IPS-18c (cell line): ENCODE results near the gene RBM19.

Experiments used
- H3K4me3 ChIP-seq: 2 replicates; pipeline ENCODE4 v1.7.0; 2013; ENCODE audit warnings: low read depth, mild to moderate bottlenecking, low read length, moderate library complexity; ENCODE audit not compliant: insufficient read depth
- H3K9me3 ChIP-seq: one replicate; pipeline ENCODE4 v1.6.1; 2013; ENCODE audit warnings: mild to moderate bottlenecking, low read length, moderate library complexity; ENCODE audit not compliant: control insufficient read depth, insufficient read depth

The RBM19 gene

GRCh38 chr12:113940357-113941207 is 25.5 kb downstream of the RBM19 start:
- H3K9me3 ChIP-seq, result no peaks in the 10 kb centered on the region
- H3K4me3 ChIP-seq, result no peak overlapping the region

- H3K9me3 ChIP-seq, result no peaks in the 10 kb centered on the region
Measured at GRCh38 chr12:113939867-113940266, 26.3 kb downstream of the RBM19 start.

GRCh38 chr12:113938471-113938870 is 27.7 kb downstream of the RBM19 start:
- no peak overlapping the region for H3K4me3 ChIP-seq
- H3K9me3 ChIP-seq, result no peaks in the 10 kb centered on the region

More at GRCh38 chr12:113939867-113940266, 26.3 kb downstream of the RBM19 start:
- no peak overlapping the region for H3K4me3 ChIP-seq

- H3K9me3 ChIP-seq, result no peaks in the 10 kb centered on the region
- H3K4me3 ChIP-seq, result no peak overlapping the region
Measured at GRCh38 chr12:113936460-113936859, 29.7 kb downstream of the RBM19 start.

GRCh38 chr12:113935459-113935858 is 30.7 kb downstream of the RBM19 start:
- no peaks in the 10 kb centered on the region for H3K9me3 ChIP-seq
- H3K4me3 ChIP-seq, result no peak overlapping the region

GRCh38 chr12:113934946-113935345 is 31.2 kb downstream of the RBM19 start:
- Histone ChIP-seq H3K4me3 (no peak overlapping the region), H3K9me3 (no peaks in the 10 kb centered on the region)

- Histone ChIP-seq H3K9me3 (no peaks in the 10 kb centered on the region), H3K4me3 (no peak overlapping the region)
Measured at GRCh38 chr12:113934060-113934814, 31.9 kb downstream of the RBM19 start.

- Histone ChIP-seq H3K9me3 (no peaks in the 10 kb centered on the region), H3K4me3 (no peak overlapping the region)
Measured at GRCh38 chr12:113933201-113933786, 32.8 kb downstream of the RBM19 start.

- Histone ChIP-seq H3K4me3 (no peak overlapping the region), H3K9me3 (no peaks in the 10 kb centered on the region)
Measured at GRCh38 chr12:113932381-113933196, 33.5 kb downstream of the RBM19 start.

GRCh38 chr12:113931517-113931916 is 34.6 kb downstream of the RBM19 start:
- no peak overlapping the region for H3K4me3 ChIP-seq
- H3K9me3 ChIP-seq, result no peaks in the 10 kb centered on the region

- no peak overlapping the region for H3K4me3 ChIP-seq
- no peaks in the 10 kb centered on the region for H3K9me3 ChIP-seq
Measured at GRCh38 chr12:113930249-113930648, 35.9 kb downstream of the RBM19 start.

- no peaks in the 10 kb centered on the region for H3K9me3 ChIP-seq
- no peak overlapping the region for H3K4me3 ChIP-seq
Measured at GRCh38 chr12:113929312-113929989, 36.7 kb downstream of the RBM19 start.

GRCh38 chr12:113926788-113927187 is 39.3 kb downstream of the RBM19 start:
- H3K4me3 ChIP-seq, result no peak overlapping the region
- no peaks in the 10 kb centered on the region for H3K9me3 ChIP-seq

GRCh38 chr12:113924341-113924740 is 41.8 kb downstream of the RBM19 start:
- no peaks in the 10 kb centered on the region for H3K9me3 ChIP-seq
- H3K4me3 ChIP-seq, result no peak overlapping the region

- H3K4me3 ChIP-seq, result no peak overlapping the region
Measured at GRCh38 chr12:113923251-113923650, 42.9 kb downstream of the RBM19 start.

GRCh38 chr12:113921430-113921829 is 44.7 kb downstream of the RBM19 start:
- no peak overlapping the region for H3K4me3 ChIP-seq
- H3K9me3 ChIP-seq, result no peaks in the 10 kb centered on the region

More at GRCh38 chr12:113923251-113923650, 42.9 kb downstream of the RBM19 start:
- no peaks in the 10 kb centered on the region for H3K9me3 ChIP-seq

GRCh38 chr12:113919791-113920190 is 46.3 kb downstream of the RBM19 start:
- H3K4me3 ChIP-seq, result no peak overlapping the region
- H3K9me3 ChIP-seq, result no peaks in the 10 kb centered on the region
